ENCODE measurements around the gene GGT6.

The GGT6 gene

GRCh38 chr17:4539025-4539424 lies 21.4 kb downstream of the GGT6 start:
- Histone ChIP-seq H3K4me1 (ENCODE audit: control insufficient read depth, insufficient read depth, low read length) (peaks cover 4% of the 10 kb centered on the region), H3K27ac (ENCODE audit: low read length) (no peak overlapping the region), H3K9me3 (ENCODE audit: control insufficient read depth, insufficient read depth, low read length) (no peaks in the 10 kb centered on the region), H3K27me3 (ENCODE audit: control insufficient read depth, insufficient read depth, low read length) (no peaks in the 10 kb centered on the region), H3K4me3 (ENCODE audit: low read length) (no peak overlapping the region), H3K36me3 (ENCODE audit: control insufficient read depth, insufficient read depth, low read length) (peaks cover 53% of the 10 kb centered on the region)
- no peak for DNase-seq (ENCODE audit: low read depth, low spot score)
- no CpG with 5 or more reads among the region's 8 CpGs for WGBS (ENCODE audit: insufficient coverage, insufficient read length)

GRCh38 chr17:4538236-4539002 lies 22.0 kb downstream of the GGT6 start:
- Histone ChIP-seq H3K9me3 (ENCODE audit: control insufficient read depth, insufficient read depth, low read length) (no peaks in the 10 kb centered on the region), H3K4me1 (ENCODE audit: control insufficient read depth, insufficient read depth, low read length) (peaks cover 6% of the 10 kb centered on the region), H3K4me3 (ENCODE audit: low read length) (no peak overlapping the region), H3K27ac (ENCODE audit: low read length) (no peak overlapping the region), H3K27me3 (ENCODE audit: control insufficient read depth, insufficient read depth, low read length) (no peaks in the 10 kb centered on the region), H3K36me3 (ENCODE audit: control insufficient read depth, insufficient read depth, low read length) (peaks cover 47% of the 10 kb centered on the region)
- WGBS (ENCODE audit: insufficient coverage, insufficient read length), result no CpG with 5 or more reads among the region's 13 CpGs
- no peak for DNase-seq (ENCODE audit: low read depth, low spot score)

GRCh38 chr17:4537451-4538235 lies 22.7 kb downstream of the GGT6 start:
- no CpG with 5 or more reads among the region's 19 CpGs for WGBS (ENCODE audit: insufficient coverage, insufficient read length)
- no peak for DNase-seq (ENCODE audit: low read depth, low spot score)
- Histone ChIP-seq H3K27me3 (ENCODE audit: control insufficient read depth, insufficient read depth, low read length) (no peaks in the 10 kb centered on the region), H3K4me1 (ENCODE audit: control insufficient read depth, insufficient read depth, low read length) (peaks cover 6% of the 10 kb centered on the region), H3K36me3 (ENCODE audit: control insufficient read depth, insufficient read depth, low read length) (peaks cover 39% of the 10 kb centered on the region), H3K27ac (ENCODE audit: low read length) (no peak overlapping the region), H3K4me3 (ENCODE audit: low read length) (no peak overlapping the region), H3K9me3 (ENCODE audit: control insufficient read depth, insufficient read depth, low read length) (no peaks in the 10 kb centered on the region)

GRCh38 chr17:4536742-4537411 lies 23.5 kb downstream of the GGT6 start:
- no peak for DNase-seq (ENCODE audit: low read depth, low spot score)
- Histone ChIP-seq H3K27ac (ENCODE audit: low read length) (no peak overlapping the region), H3K27me3 (ENCODE audit: control insufficient read depth, insufficient read depth, low read length) (no peaks in the 10 kb centered on the region), H3K9me3 (ENCODE audit: control insufficient read depth, insufficient read depth, low read length) (no peaks in the 10 kb centered on the region), H3K4me3 (ENCODE audit: low read length) (no peak overlapping the region), H3K36me3 (ENCODE audit: control insufficient read depth, insufficient read depth, low read length) (peaks cover 32% of the 10 kb centered on the region), H3K4me1 (ENCODE audit: control insufficient read depth, insufficient read depth, low read length) (peaks cover 6% of the 10 kb centered on the region)
- no CpG with 5 or more reads among the region's 18 CpGs for WGBS (ENCODE audit: insufficient coverage, insufficient read length)

GRCh38 chr17:4536259-4536741 lies 24.1 kb downstream of the GGT6 start:
- Histone ChIP-seq H3K27me3 (ENCODE audit: control insufficient read depth, insufficient read depth, low read length) (no peaks in the 10 kb centered on the region), H3K9me3 (ENCODE audit: control insufficient read depth, insufficient read depth, low read length) (no peaks in the 10 kb centered on the region), H3K4me3 (ENCODE audit: low read length) (no peak overlapping the region; the same call in 1 of the 2 replicates), H3K36me3 (ENCODE audit: control insufficient read depth, insufficient read depth, low read length) (peaks cover 29% of the 10 kb centered on the region), H3K4me1 (ENCODE audit: control insufficient read depth, insufficient read depth, low read length) (peaks cover 6% of the 10 kb centered on the region), H3K27ac (ENCODE audit: low read length) (no peak overlapping the region)
- DNase-seq (ENCODE audit: low read depth, low spot score), result no peak
- WGBS (ENCODE audit: insufficient coverage, insufficient read length), result no CpG with 5 or more reads among the region's 19 CpGs

- no CpG with 5 or more reads among the region's 19 CpGs for WGBS (ENCODE audit: insufficient coverage, insufficient read length)
- no peak for DNase-seq (ENCODE audit: low read depth, low spot score)
- Histone ChIP-seq H3K4me3 (ENCODE audit: low read length) (no peak overlapping the region), H3K27me3 (ENCODE audit: control insufficient read depth, insufficient read depth, low read length) (no peaks in the 10 kb centered on the region), H3K36me3 (ENCODE audit: control insufficient read depth, insufficient read depth, low read length) (peaks cover 24% of the 10 kb centered on the region), H3K27ac (ENCODE audit: low read length) (no peak overlapping the region), H3K4me1 (ENCODE audit: control insufficient read depth, insufficient read depth, low read length) (peaks cover 6% of the 10 kb centered on the region), H3K9me3 (ENCODE audit: control insufficient read depth, insufficient read depth, low read length) (no peaks in the 10 kb centered on the region)
These were observed 24.6 kb downstream of the GGT6 start for GRCh38 chr17:4535667-4536258.

GRCh38 chr17:4534928-4535666 lies 25.3 kb downstream of the GGT6 start:
- H3K4me1 ChIP-seq (ENCODE audit: control insufficient read depth, insufficient read depth, low read length), result peaks cover 6% of the 10 kb centered on the region
- H3K36me3 ChIP-seq (ENCODE audit: control insufficient read depth, insufficient read depth, low read length), result peaks cover 19% of the 10 kb centered on the region
- H3K27ac ChIP-seq (ENCODE audit: low read length), result no peak overlapping the region
- WGBS (ENCODE audit: insufficient coverage, insufficient read length), result no CpG with 5 or more reads among the region's 27 CpGs
- no peak for DNase-seq (ENCODE audit: low read depth, low spot score)
- H3K4me3 ChIP-seq (ENCODE audit: low read length), result no peak overlapping the region
- no peaks in the 10 kb centered on the region for H3K9me3 ChIP-seq (ENCODE audit: control insufficient read depth, insufficient read depth, low read length)
- H3K27me3 ChIP-seq (ENCODE audit: control insufficient read depth, insufficient read depth, low read length), result no peaks in the 10 kb centered on the region

- no peaks in the 10 kb centered on the region for H3K9me3 ChIP-seq (ENCODE audit: control insufficient read depth, insufficient read depth, low read length)
- WGBS (ENCODE audit: insufficient coverage, insufficient read length), result no CpG with 5 or more reads among the region's 17 CpGs
- DNase-seq (ENCODE audit: low read depth, low spot score), result no peak
- H3K27me3 ChIP-seq (ENCODE audit: control insufficient read depth, insufficient read depth, low read length), result no peaks in the 10 kb centered on the region
- H3K27ac ChIP-seq (ENCODE audit: low read length), result no peak overlapping the region
- peaks cover 6% of the 10 kb centered on the region for H3K4me1 ChIP-seq (ENCODE audit: control insufficient read depth, insufficient read depth, low read length)
- H3K36me3 ChIP-seq (ENCODE audit: control insufficient read depth, insufficient read depth, low read length), result peaks cover 13% of the 10 kb centered on the region
- H3K4me3 ChIP-seq (ENCODE audit: low read length), result no peak overlapping the region
These were observed 25.9 kb downstream of the GGT6 start for GRCh38 chr17:4534515-4534914.

GRCh38 chr17:4533523-4534504 lies 26.6 kb downstream of the GGT6 start:
- no peak overlapping the region for H3K4me3 ChIP-seq (ENCODE audit: low read length)
- peaks cover 6% of the 10 kb centered on the region for H3K4me1 ChIP-seq (ENCODE audit: control insufficient read depth, insufficient read depth, low read length)
- H3K27ac ChIP-seq (ENCODE audit: low read length), result no peak overlapping the region
- WGBS (ENCODE audit: insufficient coverage, insufficient read length), result no CpG with 5 or more reads among the region's 23 CpGs
- no peaks in the 10 kb centered on the region for H3K9me3 ChIP-seq (ENCODE audit: control insufficient read depth, insufficient read depth, low read length)
- no peaks in the 10 kb centered on the region for H3K27me3 ChIP-seq (ENCODE audit: control insufficient read depth, insufficient read depth, low read length)
- no peak for DNase-seq (ENCODE audit: low read depth, low spot score)
- peaks cover 8% of the 10 kb centered on the region; the same call in 1 of the 2 replicates for H3K36me3 ChIP-seq (ENCODE audit: control insufficient read depth, insufficient read depth, low read length)

Data from iPS DF 6.9 (cell line).